Right lobe of liver (tissue), 4 donors: ENCODE results near the gene UGT1A9.

Experiments
- CTCF ChIP-seq, 4 donors: fragments of 200-600 bp in 3 of 4; fragments of 450-650 bp in 1 of 4; IDR thresholded peaks; one replicate each; pipeline versions ENCODE4 v1.5.1 to v1.8.0; 2016 to 2022; ENCODE audit warnings: antibody characterized with exemption in 4 of 4, mild to moderate bottlenecking in 2 of 4
- POLR2A ChIP-seq: fragments of 450-650 bp; IDR thresholded peaks from one replicate; pipeline ENCODE4 v1.6.1; 2017; ENCODE audit warnings: antibody characterized with exemption, mild to moderate bottlenecking
- donor health status: DM: no; HTN: no; CAD: no.
- donor health status: DM: no; HTN: no; CAD: no.
- donor health status: DM: no; HTN: yes; CAD: no.

GRCh38 chr2:233799087-233799665 is 127.5 kb downstream of the UGT1A9 start:
- TF ChIP-seq CTCF (IDR thresholded peaks at IDR 0.05) (no peak), POLR2A (no peak)
